ENCODE measurements around the gene ALK. TPM values are rescaled to one million over a fixed set of nuclear protein-coding genes. Genes with fewer than 3 reads are reported as not detected.

Gene ALK
- total and polyA plus RNA-seq, 2 experiments from 2014 or later = 0.35 TPM; not detected in 1

DNA sequence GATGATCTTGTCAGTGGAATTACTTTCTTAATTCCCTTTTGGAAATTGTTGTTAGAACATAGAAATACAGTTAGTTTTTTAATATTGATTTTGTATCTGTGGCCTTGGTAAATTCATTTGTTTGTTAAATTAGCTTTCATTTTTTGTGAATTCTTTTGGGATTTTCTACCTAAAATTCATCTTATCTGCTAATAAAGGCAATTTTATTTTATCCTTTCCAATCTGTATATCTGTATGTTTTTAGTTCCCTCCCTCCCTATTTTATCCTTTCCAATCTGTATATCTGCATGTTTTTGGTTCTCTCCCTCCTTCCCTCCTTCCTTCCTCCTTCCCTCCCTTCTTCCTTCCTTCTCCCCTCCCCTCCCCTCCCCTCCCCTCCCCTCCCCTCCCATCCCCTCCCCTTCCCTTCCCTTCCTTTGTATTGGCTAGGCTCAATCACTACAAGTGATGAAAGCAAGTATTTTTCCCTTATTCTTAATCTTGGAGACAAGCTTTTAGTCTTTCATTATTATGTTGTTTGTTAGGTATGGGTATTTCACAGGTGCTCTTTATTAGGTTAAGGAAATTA is 244.4 kb downstream of the ALK start:
- ATAC-seq (no peak), DNase-seq (ENCODE audit: low spot score) (no peak)
- Histone ChIP-seq H3K4me3 (no peak overlapping the region), H3K36me3 (ENCODE audit: insufficient read depth) (no peaks in the 10 kb centered on the region), H3F3A (replicated peaks; ENCODE audit: low read depth) (no peaks in the 10 kb centered on the region), H3K9me2 (ENCODE audit: insufficient read depth) (0 out of 2 replicates have a peak, but pooled peaks cover 2% of the 10 kb centered on the region), H3K4me2 (no peak overlapping the region), H4K20me1 (replicated peaks; ENCODE audit: insufficient read depth) (no peaks in the 10 kb centered on the region), H2AFZ (no peak overlapping the region), H3K79me2 (replicated peaks; ENCODE audit: insufficient read depth) (no peaks in the 10 kb centered on the region), H3K27ac (ENCODE audit: low read depth) (no peak overlapping the region), H3K4me1 (ENCODE audit: insufficient read depth) (no peaks in the 10 kb centered on the region), H3K27me3 (ENCODE audit: insufficient read depth) (no peaks in the 10 kb centered on the region)
- Mint-ChIP-seq H3K27ac (no peak overlapping the region), H3K27me3 (ENCODE audit: insufficient read depth, low read depth, poor library complexity) (no peaks in the 10 kb centered on the region), H3K4me3 (no peak overlapping the region), H3K9me3 (peaks cover 2% of the 10 kb centered on the region; the same call in 2 of the 3 replicates), H3K4me1 (no peaks in the 10 kb centered on the region), H3K36me3 (ENCODE audit: low read depth) (no peaks in the 10 kb centered on the region; the same call in 2 of the 3 replicates)
- TF ChIP-seq, protein P1, sequence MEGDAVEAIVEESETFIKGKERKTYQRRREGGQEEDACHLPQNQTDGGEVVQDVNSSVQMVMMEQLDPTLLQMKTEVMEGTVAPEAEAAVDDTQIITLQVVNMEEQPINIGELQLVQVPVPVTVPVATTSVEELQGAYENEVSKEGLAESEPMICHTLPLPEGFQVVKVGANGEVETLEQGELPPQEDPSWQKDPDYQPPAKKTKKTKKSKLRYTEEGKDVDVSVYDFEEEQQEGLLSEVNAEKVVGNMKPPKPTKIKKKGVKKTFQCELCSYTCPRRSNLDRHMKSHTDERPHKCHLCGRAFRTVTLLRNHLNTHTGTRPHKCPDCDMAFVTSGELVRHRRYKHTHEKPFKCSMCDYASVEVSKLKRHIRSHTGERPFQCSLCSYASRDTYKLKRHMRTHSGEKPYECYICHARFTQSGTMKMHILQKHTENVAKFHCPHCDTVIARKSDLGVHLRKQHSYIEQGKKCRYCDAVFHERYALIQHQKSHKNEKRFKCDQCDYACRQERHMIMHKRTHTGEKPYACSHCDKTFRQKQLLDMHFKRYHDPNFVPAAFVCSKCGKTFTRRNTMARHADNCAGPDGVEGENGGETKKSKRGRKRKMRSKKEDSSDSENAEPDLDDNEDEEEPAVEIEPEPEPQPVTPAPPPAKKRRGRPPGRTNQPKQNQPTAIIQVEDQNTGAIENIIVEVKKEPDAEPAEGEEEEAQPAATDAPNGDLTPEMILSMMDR (conservative IDR thresholded peaks at IDR 0.05; ENCODE audit: low read depth in 2 of 2) = no peak
- TF ChIP-seq, protein P2, sequence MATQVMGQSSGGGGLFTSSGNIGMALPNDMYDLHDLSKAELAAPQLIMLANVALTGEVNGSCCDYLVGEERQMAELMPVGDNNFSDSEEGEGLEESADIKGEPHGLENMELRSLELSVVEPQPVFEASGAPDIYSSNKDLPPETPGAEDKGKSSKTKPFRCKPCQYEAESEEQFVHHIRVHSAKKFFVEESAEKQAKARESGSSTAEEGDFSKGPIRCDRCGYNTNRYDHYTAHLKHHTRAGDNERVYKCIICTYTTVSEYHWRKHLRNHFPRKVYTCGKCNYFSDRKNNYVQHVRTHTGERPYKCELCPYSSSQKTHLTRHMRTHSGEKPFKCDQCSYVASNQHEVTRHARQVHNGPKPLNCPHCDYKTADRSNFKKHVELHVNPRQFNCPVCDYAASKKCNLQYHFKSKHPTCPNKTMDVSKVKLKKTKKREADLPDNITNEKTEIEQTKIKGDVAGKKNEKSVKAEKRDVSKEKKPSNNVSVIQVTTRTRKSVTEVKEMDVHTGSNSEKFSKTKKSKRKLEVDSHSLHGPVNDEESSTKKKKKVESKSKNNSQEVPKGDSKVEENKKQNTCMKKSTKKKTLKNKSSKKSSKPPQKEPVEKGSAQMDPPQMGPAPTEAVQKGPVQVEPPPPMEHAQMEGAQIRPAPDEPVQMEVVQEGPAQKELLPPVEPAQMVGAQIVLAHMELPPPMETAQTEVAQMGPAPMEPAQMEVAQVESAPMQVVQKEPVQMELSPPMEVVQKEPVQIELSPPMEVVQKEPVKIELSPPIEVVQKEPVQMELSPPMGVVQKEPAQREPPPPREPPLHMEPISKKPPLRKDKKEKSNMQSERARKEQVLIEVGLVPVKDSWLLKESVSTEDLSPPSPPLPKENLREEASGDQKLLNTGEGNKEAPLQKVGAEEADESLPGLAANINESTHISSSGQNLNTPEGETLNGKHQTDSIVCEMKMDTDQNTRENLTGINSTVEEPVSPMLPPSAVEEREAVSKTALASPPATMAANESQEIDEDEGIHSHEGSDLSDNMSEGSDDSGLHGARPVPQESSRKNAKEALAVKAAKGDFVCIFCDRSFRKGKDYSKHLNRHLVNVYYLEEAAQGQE (IDR thresholded peaks at IDR 0.05; ENCODE audit: unreplicated experiment) = no peak

DNA sequence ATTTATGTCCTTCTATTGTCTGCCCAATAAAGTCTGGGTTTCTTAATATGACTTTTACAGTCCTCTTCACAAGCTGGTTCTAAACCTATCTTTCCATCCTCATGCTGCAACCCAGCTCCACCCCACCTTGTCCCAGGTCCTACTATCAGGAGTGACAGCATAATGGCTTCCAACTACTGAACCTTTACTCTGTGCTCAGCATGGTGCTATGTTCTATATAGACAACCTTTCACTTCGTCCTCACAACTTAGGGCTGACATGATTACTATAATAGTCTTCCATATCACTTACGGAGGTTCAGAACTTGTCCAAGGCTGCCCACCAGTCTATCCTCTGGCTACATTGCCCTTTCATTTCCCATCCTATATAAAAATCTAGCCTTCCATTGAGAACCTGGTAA is 256.8 kb downstream of the ALK start:
- no peaks in the 10 kb centered on the region for H3K4me1 ChIP-seq (ENCODE audit: insufficient read depth)
- H3K79me2 ChIP-seq (replicated peaks; ENCODE audit: insufficient read depth) = no peaks in the 10 kb centered on the region
- no peak overlapping the region for H2AFZ ChIP-seq
- no peak for DNase-seq (ENCODE audit: low spot score)
- no peak overlapping the region for H3K4me2 ChIP-seq
- H3K36me3 ChIP-seq (ENCODE audit: insufficient read depth) = no peaks in the 10 kb centered on the region; the same call in 1 of the 2 replicates
- no peaks in the 10 kb centered on the region for H3K9me2 ChIP-seq (ENCODE audit: insufficient read depth)
- H3K4me1 Mint-ChIP-seq = no peaks in the 10 kb centered on the region
- ATAC-seq = no peak
- no peaks in the 10 kb centered on the region for H3K9me3 Mint-ChIP-seq
- no peaks in the 10 kb centered on the region for H4K20me1 ChIP-seq (replicated peaks; ENCODE audit: insufficient read depth)
- no peak overlapping the region for H3K4me3 Mint-ChIP-seq
- H3K27me3 Mint-ChIP-seq (ENCODE audit: insufficient read depth, low read depth, poor library complexity) = no peaks in the 10 kb centered on the region
- H3K36me3 Mint-ChIP-seq (ENCODE audit: low read depth) = peaks cover 2% of the 10 kb centered on the region; the same call in 1 of the 3 replicates
- H3K27ac ChIP-seq (ENCODE audit: low read depth) = no peak overlapping the region
- H3K27me3 ChIP-seq (ENCODE audit: insufficient read depth) = no peaks in the 10 kb centered on the region
- no peak overlapping the region for H3K4me3 ChIP-seq
- H3F3A ChIP-seq (replicated peaks; ENCODE audit: low read depth) = no peaks in the 10 kb centered on the region
- H3K27ac Mint-ChIP-seq = no peak overlapping the region
- TF ChIP-seq ZNF331 (CRISPR knock-in tag; IDR thresholded peaks at IDR 0.05; ENCODE audit: low read depth) (no peak), POLR2AphosphoS5 (IDR thresholded peaks at IDR 0.05; ENCODE audit: low read depth) (no peak), EZH2 (IDR thresholded peaks at IDR 0.05; ENCODE audit: low read depth, unreplicated experiment) (no peak), NANOG (IDR thresholded peaks at IDR 0.05; ENCODE audit: borderline replicate concordance) (no peak), STAT1 (IDR thresholded peaks at IDR 0.05; ENCODE audit: unreplicated experiment) (no peak)
- TF ChIP-seq, protein P3, sequence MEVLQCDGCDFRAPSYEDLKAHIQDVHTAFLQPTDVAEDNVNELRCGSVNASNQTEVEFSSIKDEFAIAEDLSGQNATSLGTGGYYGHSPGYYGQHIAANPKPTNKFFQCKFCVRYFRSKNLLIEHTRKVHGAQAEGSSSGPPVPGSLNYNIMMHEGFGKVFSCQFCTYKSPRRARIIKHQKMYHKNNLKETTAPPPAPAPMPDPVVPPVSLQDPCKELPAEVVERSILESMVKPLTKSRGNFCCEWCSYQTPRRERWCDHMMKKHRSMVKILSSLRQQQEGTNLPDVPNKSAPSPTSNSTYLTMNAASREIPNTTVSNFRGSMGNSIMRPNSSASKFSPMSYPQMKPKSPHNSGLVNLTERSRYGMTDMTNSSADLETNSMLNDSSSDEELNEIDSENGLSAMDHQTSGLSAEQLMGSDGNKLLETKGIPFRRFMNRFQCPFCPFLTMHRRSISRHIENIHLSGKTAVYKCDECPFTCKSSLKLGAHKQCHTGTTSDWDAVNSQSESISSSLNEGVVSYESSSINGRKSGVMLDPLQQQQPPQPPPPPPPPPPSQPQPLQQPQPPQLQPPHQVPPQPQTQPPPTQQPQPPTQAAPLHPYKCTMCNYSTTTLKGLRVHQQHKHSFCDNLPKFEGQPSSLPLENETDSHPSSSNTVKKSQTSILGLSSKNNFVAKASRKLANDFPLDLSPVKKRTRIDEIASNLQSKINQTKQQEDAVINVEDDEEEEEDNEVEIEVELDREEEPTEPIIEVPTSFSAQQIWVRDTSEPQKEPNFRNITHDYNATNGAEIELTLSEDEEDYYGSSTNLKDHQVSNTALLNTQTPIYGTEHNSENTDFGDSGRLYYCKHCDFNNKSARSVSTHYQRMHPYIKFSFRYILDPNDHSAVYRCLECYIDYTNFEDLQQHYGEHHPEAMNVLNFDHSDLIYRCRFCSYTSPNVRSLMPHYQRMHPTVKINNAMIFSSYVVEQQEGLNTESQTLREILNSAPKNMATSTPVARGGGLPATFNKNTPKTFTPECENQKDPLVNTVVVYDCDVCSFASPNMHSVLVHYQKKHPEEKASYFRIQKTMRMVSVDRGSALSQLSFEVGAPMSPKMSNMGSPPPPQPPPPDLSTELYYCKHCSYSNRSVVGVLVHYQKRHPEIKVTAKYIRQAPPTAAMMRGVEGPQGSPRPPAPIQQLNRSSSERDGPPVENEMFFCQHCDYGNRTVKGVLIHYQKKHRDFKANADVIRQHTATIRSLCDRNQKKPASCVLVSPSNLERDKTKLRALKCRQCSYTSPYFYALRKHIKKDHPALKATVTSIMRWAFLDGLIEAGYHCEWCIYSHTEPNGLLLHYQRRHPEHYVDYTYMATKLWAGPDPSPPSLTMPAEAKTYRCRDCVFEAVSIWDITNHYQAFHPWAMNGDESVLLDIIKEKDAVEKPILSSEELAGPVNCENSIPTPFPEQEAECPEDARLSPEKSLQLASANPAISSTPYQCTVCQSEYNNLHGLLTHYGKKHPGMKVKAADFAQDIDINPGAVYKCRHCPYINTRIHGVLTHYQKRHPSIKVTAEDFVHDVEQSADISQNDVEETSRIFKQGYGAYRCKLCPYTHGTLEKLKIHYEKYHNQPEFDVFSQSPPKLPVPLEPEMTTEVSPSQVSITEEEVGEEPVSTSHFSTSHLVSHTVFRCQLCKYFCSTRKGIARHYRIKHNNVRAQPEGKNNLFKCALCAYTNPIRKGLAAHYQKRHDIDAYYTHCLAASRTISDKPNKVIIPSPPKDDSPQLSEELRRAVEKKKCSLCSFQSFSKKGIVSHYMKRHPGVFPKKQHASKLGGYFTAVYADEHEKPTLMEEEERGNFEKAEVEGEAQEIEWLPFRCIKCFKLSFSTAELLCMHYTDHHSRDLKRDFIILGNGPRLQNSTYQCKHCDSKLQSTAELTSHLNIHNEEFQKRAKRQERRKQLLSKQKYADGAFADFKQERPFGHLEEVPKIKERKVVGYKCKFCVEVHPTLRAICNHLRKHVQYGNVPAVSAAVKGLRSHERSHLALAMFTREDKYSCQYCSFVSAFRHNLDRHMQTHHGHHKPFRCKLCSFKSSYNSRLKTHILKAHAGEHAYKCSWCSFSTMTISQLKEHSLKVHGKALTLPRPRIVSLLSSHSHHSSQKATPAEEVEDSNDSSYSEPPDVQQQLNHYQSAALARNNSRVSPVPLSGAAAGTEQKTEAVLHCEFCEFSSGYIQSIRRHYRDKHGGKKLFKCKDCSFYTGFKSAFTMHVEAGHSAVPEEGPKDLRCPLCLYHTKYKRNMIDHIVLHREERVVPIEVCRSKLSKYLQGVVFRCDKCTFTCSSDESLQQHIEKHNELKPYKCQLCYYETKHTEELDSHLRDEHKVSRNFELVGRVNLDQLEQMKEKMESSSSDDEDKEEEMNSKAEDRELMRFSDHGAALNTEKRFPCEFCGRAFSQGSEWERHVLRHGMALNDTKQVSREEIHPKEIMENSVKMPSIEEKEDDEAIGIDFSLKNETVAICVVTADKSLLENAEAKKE (CRISPR knock-in tag; IDR thresholded peaks at IDR 0.05) = no peak
